COLO668 (cell line): Measurements from ENCODE around the gene SLC25A10.

ENCODE experiments used
- DNase-seq: peaks from one replicate; lab custom pipeline; 2025; ENCODE audit not compliant: unreplicated experiment; lab: John Stamatoyannopoulos, UW

The SLC25A10 gene

GRCh38 chr17:81705518-81706231 is 6.4 kb upstream of the SLC25A10 start:
- DNase-seq, result no peak

- no peak for DNase-seq
Measured at GRCh38 chr17:81706232-81706611, 5.9 kb upstream of the SLC25A10 start.

DNA sequence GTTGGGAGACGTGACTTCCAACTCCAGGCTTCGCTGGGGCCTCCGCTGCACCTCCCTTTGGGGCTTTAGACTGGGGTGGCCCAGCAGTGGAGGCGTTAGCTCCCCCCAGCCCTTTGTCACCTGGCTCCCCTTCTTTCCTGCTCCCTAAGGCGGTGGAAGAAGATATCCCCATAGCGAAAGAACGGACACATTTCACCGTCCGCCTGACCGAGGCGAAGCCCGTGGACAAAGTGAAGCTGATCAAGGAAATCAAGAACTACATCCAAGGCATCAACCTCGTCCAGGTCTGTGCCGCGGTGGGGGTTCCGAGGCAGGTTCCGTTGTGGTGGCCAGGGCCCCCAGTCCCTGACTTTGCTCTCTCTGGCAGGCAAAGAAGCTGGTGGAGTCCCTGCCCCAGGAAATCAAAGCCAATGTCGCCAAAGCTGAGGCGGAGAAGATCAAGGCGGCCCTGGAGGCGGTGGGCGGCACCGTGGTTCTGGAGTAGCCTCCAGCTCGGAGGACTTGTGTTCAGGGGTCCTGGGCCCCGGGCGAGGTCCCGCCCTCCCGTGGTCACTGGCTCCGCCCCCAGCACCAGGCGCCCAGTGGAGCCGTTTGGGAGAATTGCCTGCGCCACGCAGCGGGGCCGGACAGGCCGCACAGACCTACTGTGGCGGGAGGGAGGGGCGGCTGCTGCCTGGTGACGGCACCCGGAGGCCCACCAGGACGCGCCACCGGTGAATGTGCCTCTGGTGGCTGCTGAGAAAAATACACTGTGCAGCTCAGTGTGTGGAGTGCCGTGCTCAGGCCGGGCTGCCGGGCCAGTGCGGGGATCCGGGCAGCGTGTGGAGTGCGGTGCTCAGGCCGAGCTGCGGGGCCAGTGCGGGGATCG is 5.1 kb upstream of the SLC25A10 start:
- DNase-seq, result no peak

- no peak for DNase-seq
Measured at GRCh38 chr17:81707725-81708646, 4.1 kb upstream of the SLC25A10 start.

- DNase-seq, result no peak
Measured at GRCh38 chr17:81708739-81709185, 3.3 kb upstream of the SLC25A10 start.

DNA sequence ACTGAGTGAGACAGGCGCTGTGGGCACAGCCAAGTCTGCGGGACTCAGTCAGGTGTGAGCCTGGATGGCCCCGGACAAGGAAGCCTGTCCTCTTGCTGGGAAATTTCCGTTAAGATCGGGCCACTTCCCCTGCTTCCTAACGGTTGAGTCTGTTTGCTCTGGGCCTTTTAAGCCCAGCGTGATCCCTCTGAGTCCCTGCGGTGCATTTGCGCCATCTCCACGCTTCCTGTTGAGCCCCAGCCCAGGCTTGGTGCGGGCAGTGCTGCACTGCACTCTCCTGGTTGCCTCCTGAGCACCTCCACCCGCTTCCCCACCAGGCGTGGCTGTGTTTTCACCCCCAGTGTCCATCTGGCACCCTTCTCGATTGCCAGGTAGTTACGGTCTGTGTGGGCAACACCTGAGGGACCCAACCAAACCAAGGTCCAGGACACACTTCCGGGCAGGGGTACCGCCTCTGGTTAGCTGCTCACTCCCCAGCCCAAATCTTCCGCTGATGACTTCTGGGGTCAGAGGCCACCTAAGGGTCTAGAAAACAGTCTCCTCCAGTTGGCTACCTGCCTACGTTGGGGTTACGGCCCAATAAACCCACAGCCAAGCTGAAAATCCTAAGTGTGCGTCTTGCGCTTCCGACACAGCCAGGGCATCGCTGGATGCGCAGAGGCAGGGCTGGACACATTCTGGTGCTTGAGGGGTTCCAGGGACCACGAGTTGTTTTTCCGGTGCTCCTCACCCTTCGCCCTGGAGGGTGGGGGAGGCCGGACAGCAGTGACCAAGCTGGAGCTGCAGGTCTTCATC is 1.4 kb upstream of the SLC25A10 start:
- peak; percentile 57 for DNase-seq

GRCh38 chr17:81712468-81713003 is 452 bp downstream of the SLC25A10 start:
- DNase-seq, result peak; percentile 69

DNA sequence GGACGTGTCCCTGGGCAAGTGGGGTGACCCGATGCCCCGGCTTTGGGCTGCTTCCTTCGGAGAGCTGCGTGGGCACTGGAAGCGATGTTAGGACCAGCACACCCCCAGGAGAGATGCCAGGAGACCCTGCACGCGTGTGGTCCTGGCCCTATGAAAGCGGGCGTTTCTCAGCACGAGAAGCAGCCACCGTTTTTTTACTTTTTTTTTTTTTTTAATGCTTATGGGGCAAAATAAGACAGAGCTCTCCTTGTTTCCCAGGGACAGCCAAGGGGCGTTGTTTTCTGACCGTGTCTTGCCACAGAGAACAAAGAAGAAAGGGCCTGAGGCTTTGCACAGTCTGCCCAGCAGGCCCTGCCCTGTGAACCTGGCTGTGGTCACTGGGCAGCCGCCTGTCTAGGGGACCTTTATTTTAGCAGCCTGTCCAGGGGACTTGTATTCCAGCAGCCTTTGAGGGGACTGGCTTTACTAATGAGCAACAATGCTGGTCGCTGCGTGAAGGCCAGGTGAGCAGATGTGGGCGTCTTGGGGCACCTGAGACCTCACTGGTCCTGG is 996 bp downstream of the SLC25A10 start:
- DNase-seq, result no peak

- DNase-seq, result peak; percentile 38
Measured at GRCh38 chr17:81713556-81714411, 1.7 kb downstream of the SLC25A10 start.

- DNase-seq, result no peak
Measured at GRCh38 chr17:81714412-81715106, 2.5 kb downstream of the SLC25A10 start.

- no peak for DNase-seq
Measured at GRCh38 chr17:81715107-81715871, 3.2 kb downstream of the SLC25A10 start.

DNA sequence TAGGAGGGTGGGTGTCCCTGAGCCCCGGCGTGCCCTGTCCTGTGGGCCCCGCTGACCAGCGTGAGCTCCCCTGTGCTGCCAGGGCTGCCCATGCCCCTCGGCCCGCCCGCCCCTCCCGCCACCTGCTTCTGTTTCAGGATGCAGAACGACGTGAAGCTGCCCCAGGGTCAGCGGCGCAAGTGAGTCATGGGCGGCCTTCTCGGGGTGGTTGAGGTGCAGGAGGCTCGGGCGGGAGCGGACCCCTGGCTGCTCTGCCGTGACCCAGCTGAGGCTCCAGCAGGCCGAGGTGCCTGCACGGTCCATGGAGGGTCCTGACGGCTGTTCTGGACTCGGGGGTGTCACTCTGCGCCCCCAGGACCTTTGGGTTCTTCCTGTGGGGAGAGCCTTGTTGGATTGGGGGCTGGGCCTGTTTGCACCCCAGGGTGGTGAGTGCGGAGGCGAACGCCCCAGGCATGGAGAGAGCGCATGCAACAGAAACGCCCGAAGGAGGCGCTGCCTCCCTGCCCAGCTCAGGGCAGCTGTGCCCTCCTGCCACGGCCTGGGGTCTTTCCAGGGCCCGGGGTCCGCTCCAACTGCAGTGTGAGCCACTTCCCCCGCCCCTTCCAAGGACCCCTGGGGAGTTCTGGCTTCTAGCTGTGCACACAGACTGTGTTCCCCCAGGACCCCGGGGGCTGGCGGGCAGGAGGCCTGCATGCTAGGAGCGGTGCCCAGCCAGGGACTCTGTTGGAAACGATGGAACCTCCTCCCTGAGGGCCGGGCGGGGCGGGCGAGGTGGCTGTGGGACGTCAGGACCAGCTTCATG is 4.0 kb downstream of the SLC25A10 start:
- DNase-seq, result no peak

DNA sequence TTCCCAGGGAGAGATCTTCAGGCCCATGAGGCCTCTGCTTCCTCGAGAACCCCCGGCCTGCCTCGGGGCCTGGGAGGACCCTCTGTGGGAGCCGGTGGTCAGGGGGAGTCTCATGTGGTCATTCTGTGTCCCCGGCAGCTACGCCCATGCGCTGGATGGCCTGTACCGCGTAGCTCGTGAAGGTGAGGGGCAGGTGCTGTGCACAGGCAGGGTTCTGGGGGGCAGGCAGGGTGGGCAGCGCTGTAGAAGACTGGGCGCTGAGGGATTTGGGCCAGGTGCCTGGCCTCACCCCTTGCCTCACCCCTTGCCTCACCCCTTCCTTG is 4.6 kb downstream of the SLC25A10 start:
- DNase-seq, result no peak

DNA sequence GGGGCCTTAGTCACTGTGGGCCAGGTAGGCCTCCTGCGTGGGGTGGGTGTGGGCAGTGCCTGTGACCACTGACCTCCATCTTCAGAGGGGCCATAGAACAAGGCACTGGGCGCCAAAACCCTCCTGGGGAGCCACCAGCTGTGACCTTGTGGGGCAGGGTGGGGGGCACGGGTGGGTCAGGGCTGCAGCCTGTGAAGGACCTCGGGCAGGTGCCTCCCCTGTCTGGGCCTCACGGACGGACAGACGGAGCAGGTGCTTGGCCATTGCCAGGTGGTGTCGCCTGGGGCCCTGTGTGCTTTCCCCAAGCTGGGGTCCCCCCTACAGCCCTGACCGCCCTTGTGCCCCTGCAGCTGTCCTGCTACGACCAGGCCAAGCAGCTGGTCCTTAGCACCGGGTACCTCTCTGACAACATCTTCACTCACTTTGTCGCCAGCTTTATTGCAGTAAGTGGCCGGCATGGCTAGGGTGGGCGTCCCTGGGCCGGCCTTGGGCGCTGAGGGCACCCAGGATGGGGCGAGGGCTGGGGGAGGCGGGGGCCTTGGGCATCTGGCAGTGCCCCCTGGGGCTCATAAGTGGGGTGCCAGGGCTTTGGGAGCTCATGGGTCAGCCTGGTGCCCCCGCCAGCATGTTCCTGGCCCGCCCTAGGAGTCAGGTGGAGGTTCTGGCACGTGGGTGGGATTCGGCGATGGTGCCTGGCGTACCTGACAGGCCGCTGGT is 5.1 kb downstream of the SLC25A10 start:
- DNase-seq, result no peak

GRCh38 chr17:81717766-81718089 is 5.6 kb downstream of the SLC25A10 start:
- no peak for DNase-seq
